GM21529 (cell line): Measurements from ENCODE around the gene SWAP70.

Source experiments
- ATAC-seq: cut with Tn5 transposase; IDR thresholded peaks from one replicate; pipeline ENCODE4 v1.9.1; 2021; ENCODE audit not compliant: unreplicated experiment

SWAP70 gene

DNA sequence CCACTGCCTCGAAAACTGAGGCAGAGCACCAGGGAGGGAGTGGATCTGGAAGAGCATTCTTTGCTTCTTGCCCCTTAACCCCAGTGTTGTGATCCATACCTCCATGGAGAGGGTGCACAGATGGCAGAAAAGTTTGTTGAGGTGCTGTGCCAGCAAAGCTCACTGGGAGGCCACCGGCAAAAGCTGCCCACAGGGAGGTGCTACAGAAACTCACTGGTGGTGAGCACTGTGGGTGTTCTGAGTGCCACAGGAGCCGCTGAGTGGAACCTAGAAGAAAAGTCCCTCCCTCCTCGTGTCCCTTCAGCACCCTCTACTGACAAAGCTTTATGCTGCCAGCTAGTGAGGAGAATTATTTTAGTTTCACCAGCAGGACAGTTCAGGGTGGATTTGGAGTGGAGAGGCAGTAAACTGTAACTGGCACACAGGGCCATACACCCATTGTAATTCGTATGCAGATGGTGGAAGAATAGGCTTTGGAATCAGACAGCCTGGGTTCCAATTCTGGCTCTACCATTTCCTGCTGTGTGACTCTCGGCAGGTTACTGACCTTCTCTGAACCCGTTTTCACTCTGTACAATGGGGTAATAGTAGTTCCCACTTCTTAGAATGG lies 84.6 kb downstream of the SWAP70 start:
- peak; percentile 70 for ATAC-seq

- no peak for ATAC-seq
These were observed 86.7 kb downstream of the SWAP70 start for GRCh38 chr11:9750551-9750950.

DNA sequence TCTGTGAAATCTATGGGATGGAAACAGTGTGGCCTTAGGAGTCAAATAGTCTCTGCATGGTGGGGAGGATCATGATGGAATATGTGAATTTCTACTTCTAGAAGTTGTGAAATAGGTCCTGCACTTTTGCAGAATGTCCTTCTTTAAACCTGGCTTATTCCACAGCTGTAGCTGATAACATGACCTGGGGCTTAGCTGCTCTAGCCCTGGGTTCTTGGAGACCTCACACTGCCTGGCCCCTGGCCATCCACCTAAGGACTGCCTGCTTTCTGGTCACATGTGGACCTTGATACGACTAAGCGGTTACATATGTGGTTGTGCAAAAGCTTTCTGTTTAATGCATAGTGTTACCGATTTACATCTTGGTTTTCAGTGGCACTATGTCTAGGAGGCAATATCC lies 88.2 kb downstream of the SWAP70 start:
- no peak for ATAC-seq

GRCh38 chr11:9753021-9753420 lies 89.1 kb downstream of the SWAP70 start:
- no peak for ATAC-seq

DNA sequence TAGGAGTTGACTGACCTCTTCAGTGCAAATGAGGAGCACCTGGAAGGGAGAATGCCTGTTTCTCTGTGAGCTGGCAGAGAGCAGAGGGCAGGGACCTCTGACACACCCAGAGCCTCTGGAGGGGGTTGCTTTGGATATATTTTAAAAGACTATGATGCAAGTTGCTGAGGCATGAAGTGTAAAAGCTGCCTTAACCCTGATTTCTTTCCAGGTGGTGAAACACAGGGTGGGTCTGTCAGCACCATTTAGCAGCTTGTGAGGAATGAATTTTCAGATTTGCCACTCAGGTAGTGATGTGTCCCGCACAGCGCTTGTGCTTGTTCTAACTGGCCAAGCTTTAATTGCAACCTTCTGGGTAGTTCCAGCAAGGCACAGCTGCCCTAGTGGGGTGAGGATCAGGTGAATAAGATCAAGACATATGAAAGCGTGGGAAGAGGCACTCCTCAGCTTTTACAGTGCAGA lies 90.2 kb downstream of the SWAP70 start:
- no peak for ATAC-seq

- no peak for ATAC-seq
These were observed 91.8 kb downstream of the SWAP70 start for GRCh38 chr11:9755561-9756185.

DNA sequence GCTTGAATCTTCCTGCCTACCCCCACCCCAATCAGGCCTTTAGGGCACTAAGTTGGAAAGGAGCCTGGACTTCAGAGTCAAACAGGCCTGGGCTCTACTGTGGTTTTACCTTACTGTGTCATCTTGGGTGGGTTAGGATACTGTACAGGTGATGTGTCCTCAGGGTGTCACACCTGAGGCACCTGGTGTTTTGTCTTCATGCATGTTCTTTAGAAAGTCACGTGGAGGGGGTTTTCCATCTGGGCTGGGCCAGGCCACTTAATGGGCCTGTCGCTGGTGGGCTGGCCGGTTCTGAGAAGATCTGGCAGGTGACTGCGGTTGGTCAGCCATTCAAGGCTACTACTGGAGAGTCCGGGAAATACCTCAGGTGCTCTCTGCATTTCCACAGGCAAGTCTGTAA lies 92.6 kb downstream of the SWAP70 start:
- no peak for ATAC-seq

- no peak for ATAC-seq
These were observed 93.0 kb downstream of the SWAP70 start for GRCh38 chr11:9756878-9757277.

GRCh38 chr11:9757809-9758636 lies 94.1 kb downstream of the SWAP70 start:
- ATAC-seq = peak; percentile 49

- peak; percentile 40 for ATAC-seq
These were observed 95.0 kb downstream of the SWAP70 start for GRCh38 chr11:9758637-9759518.

DNA sequence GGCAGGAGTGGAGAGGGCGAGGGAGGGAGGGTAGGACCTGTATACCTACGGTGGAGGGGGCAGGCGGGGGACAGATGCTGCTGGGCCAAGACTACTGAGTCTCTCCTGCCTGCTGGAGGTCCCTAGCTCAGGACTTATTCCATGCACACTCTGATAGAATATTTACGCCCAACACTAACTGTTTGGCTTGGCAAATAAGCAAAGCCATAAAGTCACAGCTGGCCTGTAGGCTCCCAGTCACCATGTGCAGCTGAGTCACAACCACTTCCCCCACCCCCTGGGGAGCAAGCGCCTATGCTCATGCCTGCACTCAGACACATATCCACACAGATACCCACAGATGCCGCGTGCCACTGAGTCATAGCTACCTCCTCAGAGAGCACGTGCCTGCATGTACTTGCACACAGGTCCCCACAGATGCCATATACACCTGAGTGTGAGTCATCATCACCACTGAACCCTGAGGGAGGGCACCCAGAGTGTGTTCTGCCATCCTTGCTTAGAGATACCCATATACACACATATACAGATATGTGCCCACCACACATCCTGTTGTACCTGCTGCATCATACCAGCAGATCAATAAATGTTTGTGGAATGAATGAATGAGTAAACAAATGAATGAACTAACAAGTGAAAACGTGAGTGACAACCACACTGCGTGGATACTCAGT lies 95.8 kb downstream of the SWAP70 start:
- ATAC-seq = peak; percentile 36

GRCh38 chr11:9760193-9760575 lies 96.3 kb downstream of the SWAP70 start:
- no peak for ATAC-seq

- ATAC-seq = no peak
These were observed 97.6 kb downstream of the SWAP70 start for GRCh38 chr11:9761441-9761945.

GRCh38 chr11:9762531-9762930 lies 98.7 kb downstream of the SWAP70 start:
- no peak for ATAC-seq

- ATAC-seq = no peak
These were observed 99.4 kb downstream of the SWAP70 start for GRCh38 chr11:9763301-9763700.

DNA sequence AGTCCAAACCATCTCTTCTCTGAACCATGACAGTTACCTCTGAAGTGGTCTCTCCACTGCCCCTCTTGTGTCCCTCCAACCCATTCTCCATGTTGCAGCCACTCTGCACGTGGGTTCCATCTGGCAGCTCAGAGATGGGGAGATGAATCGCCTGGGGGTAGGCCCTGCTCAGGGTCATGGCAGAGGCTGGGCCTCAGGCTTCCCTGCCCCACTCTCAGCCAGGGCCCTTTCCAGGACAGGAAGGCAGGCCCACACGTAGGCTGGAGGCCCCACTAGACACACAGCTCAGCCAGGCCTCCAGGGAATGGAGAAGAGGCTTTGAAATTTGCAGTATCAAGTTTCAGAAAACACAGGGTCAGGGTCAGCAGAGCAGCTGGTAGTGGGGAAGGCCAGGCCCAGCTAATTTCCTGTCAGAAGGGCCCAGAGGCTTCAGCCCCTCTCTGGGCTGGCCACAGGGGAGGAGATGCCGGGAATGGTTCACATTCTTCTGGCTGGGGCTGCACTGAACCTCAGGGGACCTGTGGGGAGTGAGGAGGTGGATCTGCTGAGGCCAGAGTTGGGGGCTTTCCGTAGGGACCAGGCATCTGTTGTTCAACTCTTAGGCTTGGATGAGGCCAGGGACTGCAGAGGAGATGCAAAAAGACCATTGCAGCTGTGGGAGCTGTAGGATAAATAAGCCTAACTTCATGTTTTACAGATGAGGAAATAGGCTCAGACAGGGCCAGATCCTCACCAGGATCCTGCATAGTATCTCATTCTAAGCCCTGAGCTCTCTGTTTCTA lies 101.6 kb downstream of the SWAP70 start:
- peak; percentile 67 for ATAC-seq

DNA sequence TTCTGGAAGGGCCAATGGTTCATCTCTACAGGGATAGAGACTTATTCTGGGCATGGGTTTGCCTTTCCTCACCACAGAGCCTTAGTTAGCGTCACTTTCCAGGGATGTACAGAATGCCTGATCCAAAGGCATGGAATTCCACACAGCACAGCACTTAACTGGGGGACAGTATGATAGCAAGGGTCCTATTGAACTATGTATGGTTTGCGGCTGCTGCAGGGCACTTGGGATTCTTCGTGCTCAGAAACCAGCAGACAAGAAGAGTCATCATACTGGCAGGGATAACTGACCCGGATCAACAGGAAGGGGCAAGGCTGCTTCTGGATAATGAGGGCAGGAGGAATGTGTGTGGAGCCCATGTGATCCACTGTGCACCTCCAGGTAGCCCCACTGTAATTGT lies 105.7 kb downstream of the SWAP70 start:
- no peak for ATAC-seq

- no peak for ATAC-seq
These were observed 107.2 kb downstream of the SWAP70 start for GRCh38 chr11:9771071-9771511.

GRCh38 chr11:9772218-9772617 lies 108.3 kb downstream of the SWAP70 start:
- ATAC-seq = no peak
